ENCODE measurements around the gene SERINC3.

- TF ChIP-seq CTCF (conservative IDR thresholded peaks at IDR 0.05) (no peak), ZFX (IDR thresholded peaks at IDR 0.05) (no peak)
Observed at GRCh38 chr20:44542890-44543289, 21.0 kb upstream of the SERINC3 start.
